ENCODE measurements around the gene CPNE6. TPM values are rescaled to one million over a fixed set of nuclear protein-coding genes. Genes with fewer than 3 reads are reported as not detected.

The CPNE6 gene
- polyA plus RNA-seq, 1 of the 3 experiments (the other 2 are of a cell fraction), result not detected

DNA sequence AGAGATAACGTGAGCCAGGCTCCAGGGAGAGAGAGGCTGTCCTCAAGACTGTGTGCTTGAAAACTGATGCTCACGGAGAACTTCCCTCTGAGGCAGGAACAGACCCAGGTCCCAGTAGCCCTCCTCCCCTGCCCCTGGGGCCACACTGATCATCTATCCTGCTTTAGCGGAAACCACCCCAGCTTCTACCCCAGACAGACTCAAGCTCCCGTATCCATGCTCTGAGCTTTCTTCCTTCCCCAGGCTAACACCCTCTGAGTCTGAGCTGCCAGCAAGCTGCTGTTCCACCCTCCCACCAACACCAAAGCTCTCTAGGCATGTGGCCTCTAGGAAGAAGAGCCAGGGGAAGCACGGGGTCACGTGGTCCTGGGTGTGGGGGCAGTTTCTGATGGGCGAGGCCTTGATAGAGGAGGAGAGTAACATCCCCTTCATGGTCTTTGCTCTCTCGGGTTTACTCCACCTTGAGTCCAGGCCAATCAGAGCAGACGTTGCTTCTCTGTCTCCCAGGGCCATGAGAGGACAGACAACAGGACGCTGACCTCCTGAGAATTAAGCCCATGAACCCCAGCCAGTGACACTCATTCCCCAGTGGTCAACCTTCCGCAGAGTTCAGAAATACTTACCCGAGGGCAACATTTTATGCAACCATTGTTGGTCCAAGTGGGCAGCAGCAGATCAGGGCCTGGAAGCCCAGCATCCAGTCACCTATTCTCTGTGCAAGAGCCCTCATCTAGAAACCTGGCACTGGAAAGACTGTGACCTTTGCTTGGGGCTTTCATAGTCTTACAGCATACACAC, 24.1 kb downstream of the CPNE6 start (continued):
- TF ChIP-seq, protein P1, sequence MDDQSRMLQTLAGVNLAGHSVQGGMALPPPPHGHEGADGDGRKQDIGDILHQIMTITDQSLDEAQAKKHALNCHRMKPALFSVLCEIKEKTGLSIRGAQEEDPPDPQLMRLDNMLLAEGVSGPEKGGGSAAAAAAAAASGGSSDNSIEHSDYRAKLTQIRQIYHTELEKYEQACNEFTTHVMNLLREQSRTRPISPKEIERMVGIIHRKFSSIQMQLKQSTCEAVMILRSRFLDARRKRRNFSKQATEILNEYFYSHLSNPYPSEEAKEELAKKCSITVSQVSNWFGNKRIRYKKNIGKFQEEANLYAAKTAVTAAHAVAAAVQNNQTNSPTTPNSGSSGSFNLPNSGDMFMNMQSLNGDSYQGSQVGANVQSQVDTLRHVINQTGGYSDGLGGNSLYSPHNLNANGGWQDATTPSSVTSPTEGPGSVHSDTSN (IDR thresholded peaks at IDR 0.05), result no peak
- no peak for TF ChIP-seq MEF2A (IDR thresholded peaks at IDR 0.05; ENCODE audit: borderline replicate concordance, low read depth)
- no peak for TF ChIP-seq SIN3A (IDR thresholded peaks at IDR 0.05; ENCODE audit: borderline replicate concordance, low read depth, low read length)
- TF ChIP-seq RCOR1 (IDR thresholded peaks at IDR 0.05; ENCODE audit: low read length), result no peak
- no peak for TF ChIP-seq JUND (IDR thresholded peaks at IDR 0.05)
- TF ChIP-seq, protein P2, sequence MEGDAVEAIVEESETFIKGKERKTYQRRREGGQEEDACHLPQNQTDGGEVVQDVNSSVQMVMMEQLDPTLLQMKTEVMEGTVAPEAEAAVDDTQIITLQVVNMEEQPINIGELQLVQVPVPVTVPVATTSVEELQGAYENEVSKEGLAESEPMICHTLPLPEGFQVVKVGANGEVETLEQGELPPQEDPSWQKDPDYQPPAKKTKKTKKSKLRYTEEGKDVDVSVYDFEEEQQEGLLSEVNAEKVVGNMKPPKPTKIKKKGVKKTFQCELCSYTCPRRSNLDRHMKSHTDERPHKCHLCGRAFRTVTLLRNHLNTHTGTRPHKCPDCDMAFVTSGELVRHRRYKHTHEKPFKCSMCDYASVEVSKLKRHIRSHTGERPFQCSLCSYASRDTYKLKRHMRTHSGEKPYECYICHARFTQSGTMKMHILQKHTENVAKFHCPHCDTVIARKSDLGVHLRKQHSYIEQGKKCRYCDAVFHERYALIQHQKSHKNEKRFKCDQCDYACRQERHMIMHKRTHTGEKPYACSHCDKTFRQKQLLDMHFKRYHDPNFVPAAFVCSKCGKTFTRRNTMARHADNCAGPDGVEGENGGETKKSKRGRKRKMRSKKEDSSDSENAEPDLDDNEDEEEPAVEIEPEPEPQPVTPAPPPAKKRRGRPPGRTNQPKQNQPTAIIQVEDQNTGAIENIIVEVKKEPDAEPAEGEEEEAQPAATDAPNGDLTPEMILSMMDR (IDR thresholded peaks at IDR 0.05), result no peak
- no peak for TF ChIP-seq SMC3 (IDR thresholded peaks at IDR 0.05; ENCODE audit: low read depth, low read length)
- no peak for TF ChIP-seq CHD2 (IDR thresholded peaks at IDR 0.05; ENCODE audit: low read length, partially characterized antibody)
- TF ChIP-seq FOXJ3 (CRISPR knock-in tag; IDR thresholded peaks at IDR 0.05), result no peak; the same call in 1 of the 2 replicates
- TF ChIP-seq EZH2phosphoT487 (IDR thresholded peaks at IDR 0.05; ENCODE audit: borderline replicate concordance, low read depth), result no peak
- no peak for TF ChIP-seq NRF1 (IDR thresholded peaks at IDR 0.05; ENCODE audit: low read depth, low read length)

DNA sequence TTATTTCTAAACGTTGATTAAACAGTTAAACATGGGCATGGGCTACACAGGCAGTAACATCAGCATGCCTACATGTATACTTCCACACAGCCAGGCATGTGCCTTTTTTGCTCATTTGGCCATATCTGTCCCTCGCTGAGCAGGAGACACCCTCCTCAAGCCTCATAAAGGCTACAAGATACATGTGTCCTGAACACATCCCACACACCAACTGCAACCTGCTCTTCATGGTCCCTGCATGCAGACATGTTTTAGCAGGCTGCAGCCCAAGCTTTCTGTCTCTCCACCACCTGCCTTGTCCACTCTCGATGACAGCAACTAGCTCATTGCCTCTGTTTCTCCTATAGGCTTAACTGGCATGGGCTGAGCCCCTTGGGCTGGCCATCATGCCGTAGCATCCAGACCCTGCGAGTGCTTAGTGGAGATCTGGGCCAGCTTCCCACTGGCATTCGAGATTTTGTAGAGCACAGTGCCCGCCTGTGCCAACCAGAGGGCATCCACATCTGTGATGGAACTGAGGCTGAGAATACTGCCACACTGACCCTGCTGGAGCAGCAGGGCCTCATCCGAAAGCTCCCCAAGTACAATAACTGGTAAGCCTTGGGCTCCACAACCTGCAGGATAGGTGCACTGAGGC, 25.3 kb downstream of the CPNE6 start:
- Histone ChIP-seq H3K9me2 (no peaks in the 10 kb centered on the region), H2AFZ (ENCODE audit: low read depth) (no peak overlapping the region), H3K27me3 (ENCODE audit: insufficient read depth) (no peaks in the 10 kb centered on the region), H3K27ac (ENCODE audit: low read depth in 2 of 2, low read length in 1 of 2) (no peak overlapping the region; a peak in 1 of 4 replicates), H4K20me1 (ENCODE audit: insufficient read depth) (no peaks in the 10 kb centered on the region), H3K4me2 (no peak overlapping the region), H3K9ac (no peak overlapping the region), H3K36me3 (replicated peaks in 1 of 2; ENCODE audit: control insufficient read depth in 1 of 2, insufficient read depth in 2 of 2, low read length in 1 of 2) (peaks cover 3 to 12% of the 10 kb centered on the region in 2 experiments), H3K4me3 (ENCODE audit: low read depth in 2 of 2, low read length in 1 of 2) (no peak overlapping the region), H3F3A (replicated peaks; ENCODE audit: insufficient read depth) (peaks cover 3% of the 10 kb centered on the region), H3K4me1 (ENCODE audit: control insufficient read depth in 1 of 2, insufficient read depth in 2 of 2, low read depth in 1 of 2, low read length in 1 of 2) (peaks cover 12 to 16% of the 10 kb centered on the region in 2 experiments; a peak in 2 of 4 replicates), H3K79me2 (ENCODE audit: insufficient read depth) (peaks cover 16% of the 10 kb centered on the region), H3K9me3 (no peaks in the 10 kb centered on the region)
- CTCF ChIA-PET, result interaction anchor here (13.8 to 25.4 kb wide), 2 partner anchors 10 to 31 kb away, joined by 219 to 1159 read pairs; partner anchors contain the start of genes CARMIL3 and CPNE6
- WGBS (ENCODE audit: low lambda C conversion rate), result 96% methylated on average over 5 of the region's 8 CpGs
- POLR2A ChIA-PET, result interaction anchor here (1.7 kb wide), 1 partner anchor 10 kb away, joined by 5 read pairs; no protein-coding TSS in a partner anchor
- no peak for DNase-seq
- TF ChIP-seq NFIC (IDR thresholded peaks at IDR 0.05; ENCODE audit: borderline replicate concordance) (no peak), JUND (IDR thresholded peaks at IDR 0.05) (no peak), RXRA (IDR thresholded peaks at IDR 0.05; ENCODE audit: borderline replicate concordance, low read depth) (no peak), SIN3A (IDR thresholded peaks at IDR 0.05; ENCODE audit: borderline replicate concordance, low read depth, low read length) (no peak), ELF1 (IDR thresholded peaks at IDR 0.05) (no peak), TAF1 (IDR thresholded peaks at IDR 0.05; ENCODE audit: borderline replicate concordance, low read depth, low read length) (no peak), RCOR1 (IDR thresholded peaks at IDR 0.05; ENCODE audit: low read length) (no peak)

All from SK-N-SH (cell line).